AG20443 (cell line): ENCODE measurements around the gene DLEC1.
"Not testable (repeated sequence)": the region's sequence is repeated elsewhere in the genome, so short reads cannot be mapped to it uniquely, and the experiment has no call there.

Experiments
- DNase-seq: peaks from one replicate; pipeline ENCODE4 v3.0.0; 2012; ENCODE audit warnings: low spot score, mixed read lengths

The DLEC1 gene

DNA sequence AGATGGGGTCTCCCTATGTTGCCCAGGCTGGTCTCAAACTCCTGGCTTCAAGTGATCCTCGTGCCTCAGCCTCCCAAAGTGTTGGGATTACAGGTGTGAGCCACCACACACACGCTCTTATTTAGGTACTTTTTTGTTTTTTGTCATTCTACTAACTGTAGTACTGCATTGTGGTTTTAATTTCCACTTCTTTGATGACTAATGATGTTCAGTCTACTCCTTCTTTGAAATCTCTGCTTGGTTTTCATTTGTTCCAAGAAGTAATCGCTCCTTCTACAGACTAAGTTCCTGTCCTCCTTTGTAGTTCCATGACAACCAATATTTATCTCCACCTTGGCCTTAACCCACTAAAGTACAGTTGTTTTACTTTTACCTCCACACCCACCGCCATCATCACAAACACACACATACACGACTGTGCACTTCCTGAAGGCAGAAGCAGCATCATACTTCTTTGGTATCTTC is 529 bp upstream of the DLEC1 start:
- DNase-seq = no peak

DNA sequence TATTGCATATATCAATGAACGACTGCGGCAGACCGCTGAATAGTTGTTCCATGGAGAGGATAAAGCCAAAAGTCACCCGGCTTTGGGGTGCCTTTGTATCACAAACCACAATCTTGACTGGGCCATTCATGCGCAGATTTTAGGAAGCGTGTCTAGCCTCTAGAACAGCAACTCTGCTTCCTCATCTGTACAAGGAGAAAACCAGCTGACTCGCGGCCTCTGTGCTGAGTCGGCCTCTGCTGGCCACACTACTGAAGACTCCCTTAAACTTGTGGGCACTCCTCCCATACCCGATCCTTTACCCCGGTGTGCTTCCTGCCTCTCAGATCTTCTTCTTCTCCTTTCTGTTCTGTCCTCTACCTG is 872 bp downstream of the DLEC1 start:
- DNase-seq = peak; percentile 71

DNA sequence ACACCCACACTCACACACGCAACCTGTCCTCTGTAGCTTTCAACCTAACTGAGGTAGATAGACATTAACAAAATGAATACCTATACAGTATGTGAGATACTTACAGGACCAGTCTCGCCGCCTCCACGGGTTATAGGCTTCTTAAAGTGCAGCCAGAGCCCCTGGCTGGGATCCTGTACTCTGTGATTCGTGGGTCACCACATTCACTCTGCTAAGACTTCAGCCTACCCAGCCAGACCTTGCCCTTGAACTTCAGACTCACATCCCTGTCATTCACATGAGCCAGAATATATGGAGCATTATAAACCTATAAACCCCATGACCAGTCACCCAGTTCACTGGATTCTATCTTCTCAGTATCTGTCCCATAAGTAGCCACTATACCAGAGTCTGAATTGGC is 1.4 kb downstream of the DLEC1 start:
- DNase-seq = no peak

DNA sequence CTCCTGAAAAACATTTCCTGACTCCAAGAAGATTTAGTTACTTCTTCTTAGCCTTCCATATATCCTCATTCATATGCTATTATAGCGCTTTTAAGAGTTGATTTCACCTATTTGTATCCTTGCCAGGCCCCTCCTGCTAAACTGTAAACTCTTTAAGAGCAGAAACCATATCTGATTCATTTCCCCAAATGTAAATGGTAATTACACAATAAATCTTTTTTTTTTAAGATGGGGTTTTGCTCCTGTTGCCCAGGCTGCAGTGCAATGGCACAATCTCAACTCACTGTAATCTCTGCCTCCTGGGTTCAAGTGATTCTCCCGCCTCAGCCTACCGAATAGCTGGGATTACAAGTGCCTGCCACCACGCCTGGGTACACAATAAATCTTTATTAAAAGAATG is 4.5 kb downstream of the DLEC1 start:
- DNase-seq = no peak

DNA sequence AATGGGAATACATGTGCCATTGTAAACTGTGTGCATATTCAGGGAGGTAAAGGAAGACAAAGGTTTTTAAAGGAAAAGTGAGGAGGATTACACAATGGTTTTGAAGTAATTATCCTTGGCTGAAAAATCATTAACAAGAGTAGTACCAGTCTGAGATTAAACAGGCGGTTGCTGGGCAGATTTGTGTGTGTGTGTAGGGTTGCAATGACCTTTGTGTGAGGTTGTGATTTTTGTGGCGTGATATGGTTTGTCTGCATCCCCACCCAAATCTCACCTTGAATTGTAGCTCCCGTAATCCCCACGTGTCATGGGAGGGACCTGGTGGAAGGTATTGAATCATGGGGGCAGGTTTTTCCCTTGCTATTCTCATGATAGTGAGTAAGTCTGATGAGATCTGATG is 7.0 kb downstream of the DLEC1 start:
- no peak for DNase-seq

DNA sequence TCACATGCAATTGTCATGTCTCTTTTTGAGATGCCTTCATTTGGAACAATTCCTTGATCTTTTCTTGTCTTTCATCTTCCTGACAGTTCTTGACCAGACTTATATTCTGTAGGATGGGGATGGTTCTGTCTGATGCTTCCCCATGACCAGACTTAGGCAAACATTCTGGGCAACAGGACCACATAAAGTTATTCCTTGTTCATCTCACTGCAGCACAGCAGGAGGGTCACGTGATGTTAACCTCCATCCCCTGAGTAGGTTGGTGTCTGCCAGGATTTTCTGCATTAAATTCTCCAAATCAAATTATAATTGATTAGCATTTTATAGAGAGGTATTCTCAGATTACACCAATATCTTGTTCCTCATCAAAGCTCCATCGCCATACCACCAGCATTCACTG is 7.8 kb downstream of the DLEC1 start:
- no peak for DNase-seq

DNA sequence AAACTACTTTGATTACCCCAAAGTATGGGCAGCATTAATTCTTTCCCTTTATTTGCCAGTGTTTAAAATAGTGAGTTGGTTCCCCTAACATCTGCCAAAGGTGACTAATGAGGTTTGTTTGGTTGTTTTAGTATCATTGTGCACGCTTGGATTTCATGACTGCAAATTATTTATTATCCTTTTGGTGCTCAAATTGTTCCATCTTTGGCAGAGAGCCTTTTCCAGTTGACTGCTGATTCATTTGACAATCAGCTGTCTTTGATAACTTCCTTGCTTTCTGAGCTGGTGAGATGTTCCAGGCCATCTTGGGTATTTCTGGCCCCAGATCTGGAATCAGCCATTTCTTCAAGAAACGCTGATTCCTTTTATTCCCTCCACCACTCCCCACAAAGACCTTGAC is 8.9 kb downstream of the DLEC1 start:
- DNase-seq = peak; percentile 16

DNA sequence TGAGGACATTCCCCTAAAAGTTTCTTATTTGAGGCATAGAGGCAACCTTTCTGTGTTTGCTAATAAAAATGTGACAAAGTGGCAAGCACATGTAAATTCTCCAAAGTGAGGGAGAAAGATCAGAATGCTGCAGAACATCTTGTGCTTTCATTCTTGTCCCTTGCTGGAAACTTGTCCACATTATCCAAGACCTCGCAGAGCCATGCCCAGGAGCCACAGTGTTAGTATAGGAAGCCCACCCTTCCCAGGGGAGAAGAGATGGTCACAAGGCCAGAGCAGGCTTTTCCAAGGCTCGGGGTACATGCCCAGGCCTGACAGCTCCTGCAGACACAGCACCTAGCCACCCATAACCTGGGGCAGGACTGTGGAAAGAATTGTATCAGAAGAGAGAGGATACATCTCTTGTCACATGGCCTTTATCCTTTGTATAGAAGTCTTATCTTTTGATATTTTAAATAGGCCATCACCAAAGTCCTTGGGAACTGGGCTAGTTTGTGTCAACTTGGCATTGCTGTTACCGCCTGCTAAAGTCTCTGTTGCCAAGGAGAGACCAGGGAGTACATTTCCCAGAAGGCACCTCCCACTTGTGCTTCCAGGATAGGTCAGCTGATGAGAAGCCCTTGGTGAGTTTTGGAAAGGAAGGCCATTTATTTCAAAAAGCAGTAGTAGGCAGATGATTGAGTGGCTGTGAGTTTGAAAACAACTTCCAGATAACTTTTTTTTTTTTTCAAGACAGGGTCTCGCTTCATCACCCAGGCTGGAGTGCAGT is 10.5 kb downstream of the DLEC1 start:
- peak; percentile 22 for DNase-seq

DNA sequence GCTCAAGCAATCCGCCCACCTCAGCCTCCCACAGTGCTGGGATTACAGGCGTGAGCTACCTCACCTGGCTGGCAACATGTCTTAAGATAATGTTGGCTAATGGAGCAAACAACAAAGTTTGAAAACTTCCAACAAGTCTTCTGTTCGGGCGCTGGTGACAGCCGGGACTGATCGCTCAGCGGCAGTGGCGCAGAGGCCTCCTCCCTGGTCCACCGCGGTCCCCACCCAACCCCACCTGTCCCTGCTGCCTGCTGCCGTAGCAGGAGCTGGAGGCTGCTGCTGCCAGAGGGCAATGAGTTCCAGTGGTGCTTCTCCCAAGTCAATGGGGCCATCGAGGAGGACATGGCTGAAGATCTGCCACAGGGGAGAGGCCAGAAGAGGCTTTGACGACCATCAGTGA is 12.1 kb downstream of the DLEC1 start:
- no peak for DNase-seq

DNA sequence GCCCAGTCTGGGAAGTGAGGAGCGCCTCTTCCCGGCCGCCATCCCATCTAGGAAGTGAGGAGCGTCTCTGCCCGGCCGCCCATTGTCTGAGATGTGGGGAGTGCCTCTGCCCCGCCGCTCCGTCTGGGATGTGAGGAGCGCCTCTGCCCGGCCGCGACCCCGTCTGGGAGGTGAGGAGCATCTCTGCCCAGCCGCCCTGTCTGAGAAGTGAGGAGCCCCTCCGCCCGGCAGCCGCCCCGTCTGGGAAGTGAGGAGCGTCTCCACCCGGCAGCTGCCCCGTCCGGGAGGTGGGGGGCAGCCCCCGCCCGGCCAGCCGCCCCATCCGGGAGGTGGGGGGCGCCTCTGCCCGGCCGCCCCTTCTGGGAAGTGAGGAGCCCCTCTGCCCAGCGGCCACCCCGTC is 14.3 kb downstream of the DLEC1 start:
- not testable (repeated sequence) for DNase-seq

DNA sequence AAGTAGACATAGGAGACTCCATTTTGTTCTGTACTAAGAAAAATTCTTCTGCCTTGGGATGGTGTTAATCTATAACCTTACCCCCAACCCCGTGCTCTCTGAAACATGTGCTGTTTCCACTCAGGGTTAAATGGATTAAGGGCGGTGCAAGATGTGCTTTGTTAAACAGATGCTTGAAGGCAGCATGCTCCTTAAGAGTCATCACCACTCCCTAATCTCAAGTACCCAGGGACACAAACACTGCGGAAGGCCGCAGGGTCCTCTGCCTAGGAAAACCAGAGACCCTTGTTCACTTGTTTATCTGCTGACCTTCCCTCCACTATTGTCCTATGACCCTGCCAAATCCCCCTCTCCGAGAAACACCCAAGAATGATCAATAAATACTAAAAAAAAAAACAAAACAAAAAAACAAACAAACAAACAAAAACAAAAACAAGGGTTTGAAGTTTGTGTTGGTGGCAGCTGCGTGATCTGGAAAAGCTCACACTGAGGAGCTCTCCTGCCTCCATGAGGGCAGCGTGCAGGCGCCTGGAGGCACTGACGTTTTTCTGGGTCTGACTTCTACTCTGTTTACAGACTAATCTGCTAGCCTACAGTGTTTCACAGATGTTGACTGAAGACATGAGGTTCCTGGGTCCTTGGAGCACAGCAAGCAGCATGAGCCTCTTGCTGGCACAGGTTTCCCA is 14.9 kb downstream of the DLEC1 start:
- not testable (repeated sequence) for DNase-seq

DNA sequence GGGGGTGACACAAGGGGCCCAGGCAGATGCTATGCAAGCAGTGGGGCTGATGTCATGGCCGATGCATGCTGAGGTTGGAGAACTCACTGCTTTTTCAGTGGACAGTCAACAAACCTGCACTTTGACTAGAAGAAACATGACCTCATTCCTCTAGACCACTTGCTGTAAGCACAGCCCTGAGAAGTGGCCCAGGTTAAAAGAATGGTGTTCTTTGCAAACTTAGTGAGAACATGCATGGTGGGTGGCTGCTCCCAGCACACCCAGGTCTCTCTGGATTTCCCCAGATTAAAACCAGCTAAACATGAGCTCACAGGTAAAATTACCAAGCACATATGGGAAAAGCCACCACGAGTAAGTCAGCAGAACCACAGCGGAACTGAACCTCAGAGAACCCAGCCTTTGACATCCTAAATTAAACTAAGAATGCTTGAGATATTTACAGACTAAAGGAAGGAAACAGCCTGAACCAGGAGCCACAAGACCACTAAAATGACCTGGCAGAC is 15.5 kb downstream of the DLEC1 start:
- no peak for DNase-seq

DNA sequence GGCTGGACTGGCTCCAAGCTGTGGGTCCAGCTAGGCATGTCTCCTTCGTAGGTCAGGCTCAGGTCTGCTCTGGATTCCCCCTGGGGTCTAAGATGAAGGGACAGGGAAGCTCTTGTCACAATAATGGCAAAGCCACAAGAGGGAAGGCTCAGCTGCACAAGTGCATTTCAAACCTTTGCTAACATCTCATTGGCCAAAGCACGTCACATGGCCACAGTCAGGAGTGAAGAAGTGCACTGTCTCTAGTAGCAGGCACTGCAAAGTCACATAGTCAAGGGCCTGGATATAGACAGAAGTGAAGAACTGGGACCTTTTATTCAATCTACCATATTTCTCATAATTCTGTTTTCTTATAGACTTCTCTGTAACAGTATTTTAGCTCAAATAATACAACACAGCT is 20.1 kb downstream of the DLEC1 start:
- no peak for DNase-seq

DNA sequence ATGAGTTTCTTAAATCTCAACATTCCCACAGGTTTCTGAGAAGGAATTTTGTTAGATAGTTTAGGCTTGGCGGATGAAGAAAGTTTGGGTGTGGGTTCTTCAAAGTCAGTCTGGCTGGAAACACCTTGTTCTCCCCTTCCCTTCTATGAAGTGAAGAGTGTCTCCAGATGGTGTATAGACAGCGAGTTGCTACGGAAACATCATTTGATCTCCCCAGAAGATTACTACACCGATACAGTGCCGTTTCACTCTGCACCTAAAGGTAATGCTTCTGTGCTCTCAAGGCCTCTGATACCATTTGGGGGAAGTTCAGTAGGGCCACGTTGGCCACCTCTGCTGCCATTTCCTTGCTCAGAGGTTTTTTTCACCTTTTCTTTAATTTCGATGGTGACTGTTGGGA is 20.6 kb downstream of the DLEC1 start:
- DNase-seq = no peak

DNA sequence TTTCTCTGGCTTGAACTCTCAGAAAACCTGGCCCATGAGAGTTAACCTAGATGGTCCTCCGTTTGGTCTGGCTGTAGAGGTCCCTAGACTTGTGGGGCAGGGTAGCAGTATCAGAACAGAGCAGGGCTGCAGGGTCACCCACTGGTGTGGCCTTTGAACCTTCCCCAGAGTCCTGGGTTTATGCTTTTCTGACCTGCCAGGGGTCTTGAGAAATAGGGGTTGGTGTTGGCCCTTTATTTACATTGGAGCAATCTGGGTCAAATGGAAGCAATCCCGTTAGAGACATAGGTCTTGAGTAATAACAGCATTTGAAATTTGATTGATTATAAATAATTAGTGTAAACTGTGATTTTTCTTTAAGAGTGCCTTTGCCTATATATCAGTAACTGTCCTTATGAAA is 23.8 kb downstream of the DLEC1 start:
- no peak for DNase-seq

DNA sequence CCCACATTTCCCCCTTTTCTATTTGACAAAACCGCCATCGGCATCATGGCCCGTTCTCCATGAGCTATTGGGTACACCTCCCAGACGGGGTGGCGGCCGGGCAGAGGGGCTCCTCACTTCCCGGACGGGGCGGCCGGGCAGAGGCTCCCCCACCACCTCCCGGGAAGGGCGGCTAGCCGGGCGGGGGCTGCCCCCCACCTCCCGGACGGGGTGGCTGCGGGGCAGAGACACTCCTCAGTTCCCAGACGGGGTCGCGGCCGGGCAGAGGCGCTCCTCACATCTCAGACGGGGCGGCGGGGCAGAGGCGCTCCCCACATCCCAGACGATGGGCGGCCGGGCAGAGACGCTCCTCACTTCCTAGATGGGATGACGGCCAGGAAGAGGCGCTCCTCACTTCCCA is 25.4 kb downstream of the DLEC1 start:
- not testable (repeated sequence) for DNase-seq

DNA sequence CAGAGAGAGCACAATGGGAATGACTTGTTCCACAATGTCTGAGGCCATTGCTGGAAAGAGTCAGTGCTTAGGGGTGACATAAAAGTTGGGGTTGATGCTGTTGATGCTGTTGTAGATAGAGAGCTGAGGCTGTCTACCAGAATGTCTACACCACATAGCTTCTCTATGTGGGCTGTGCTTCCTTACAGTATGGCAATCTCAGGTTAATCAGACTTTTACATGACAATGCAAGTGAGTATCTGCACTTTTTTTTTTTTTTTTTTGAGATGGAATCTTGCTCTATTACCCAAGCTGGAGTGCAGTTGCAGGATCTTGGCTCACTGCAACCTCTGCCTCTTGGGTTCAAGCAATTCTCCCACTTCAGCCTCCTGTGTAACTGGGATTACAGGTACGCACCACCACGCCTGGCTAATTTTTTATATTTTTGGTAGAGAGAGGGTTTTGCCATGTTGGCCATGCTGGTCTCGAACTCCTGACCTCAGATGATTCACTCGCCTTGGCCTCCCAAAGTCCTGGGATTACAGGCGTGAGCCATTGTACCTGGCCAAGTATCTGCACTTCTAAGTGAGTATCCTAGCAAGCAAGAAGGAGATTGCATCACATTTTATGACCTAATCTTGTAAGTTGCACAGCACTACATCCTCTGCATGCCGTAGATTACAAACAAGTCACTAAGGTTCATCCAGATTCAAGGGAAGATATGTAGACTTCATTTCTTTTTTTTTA is 28.7 kb downstream of the DLEC1 start:
- DNase-seq = no peak

DNA sequence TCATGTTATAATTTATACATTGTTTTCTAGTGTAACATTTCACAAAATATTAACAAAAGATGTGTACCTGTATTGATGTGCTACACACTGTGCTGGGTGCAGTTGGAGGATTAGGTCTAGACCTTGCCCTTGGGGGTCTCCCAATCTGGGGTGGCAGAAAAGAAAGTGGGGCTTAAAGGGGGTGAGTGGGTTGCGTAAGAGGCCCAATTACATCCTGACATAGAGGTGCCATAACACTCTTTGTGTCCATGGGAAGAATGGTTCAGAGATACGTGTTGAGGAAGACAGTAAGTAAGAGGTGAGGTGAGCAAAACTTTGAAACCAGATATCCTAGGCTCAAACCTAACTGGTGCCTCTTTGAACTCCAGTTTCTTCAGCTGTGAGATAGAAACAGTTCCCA is 31.0 kb downstream of the DLEC1 start:
- DNase-seq = no peak

DNA sequence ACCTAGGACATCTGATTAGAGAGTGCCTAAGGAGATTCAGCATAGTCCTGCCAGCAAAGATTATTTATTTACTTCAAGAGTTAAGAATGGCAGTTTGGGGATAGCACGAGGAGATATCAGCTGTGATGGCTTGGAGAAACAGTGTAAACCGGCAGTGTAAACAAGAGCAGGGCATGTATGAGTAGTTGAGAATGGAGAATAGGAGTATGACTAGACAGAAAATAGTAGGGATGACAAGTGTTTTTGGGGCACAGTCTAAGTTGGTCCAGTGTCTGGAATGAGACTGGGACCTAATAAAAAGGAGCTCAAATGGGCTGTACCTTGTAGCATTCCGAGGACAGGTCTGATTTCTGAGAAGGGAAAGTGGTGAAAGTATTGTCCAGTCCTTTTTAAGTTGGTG is 38.1 kb downstream of the DLEC1 start:
- DNase-seq = not testable (repeated sequence)

DNA sequence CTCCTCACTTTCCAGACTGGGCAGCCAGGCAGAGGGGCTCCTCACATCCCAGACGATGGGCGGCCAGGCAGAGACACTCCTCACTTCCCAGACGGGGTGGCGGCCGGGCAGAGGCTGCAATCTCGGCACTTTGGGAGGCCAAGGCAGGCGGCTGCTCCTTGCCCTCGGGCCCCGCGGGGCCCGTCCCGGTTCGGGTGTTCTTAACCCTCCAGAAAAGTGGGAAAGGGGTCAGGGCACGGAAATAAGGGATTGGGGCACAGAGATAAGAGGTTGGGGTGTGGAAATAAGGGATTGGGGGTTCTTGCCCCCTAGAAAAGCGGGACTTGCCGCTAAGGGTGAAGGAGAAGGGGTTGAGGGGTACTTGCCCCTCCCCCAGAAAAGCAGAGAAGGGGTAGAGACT is 43.3 kb downstream of the DLEC1 start:
- not testable (repeated sequence) for DNase-seq

DNA sequence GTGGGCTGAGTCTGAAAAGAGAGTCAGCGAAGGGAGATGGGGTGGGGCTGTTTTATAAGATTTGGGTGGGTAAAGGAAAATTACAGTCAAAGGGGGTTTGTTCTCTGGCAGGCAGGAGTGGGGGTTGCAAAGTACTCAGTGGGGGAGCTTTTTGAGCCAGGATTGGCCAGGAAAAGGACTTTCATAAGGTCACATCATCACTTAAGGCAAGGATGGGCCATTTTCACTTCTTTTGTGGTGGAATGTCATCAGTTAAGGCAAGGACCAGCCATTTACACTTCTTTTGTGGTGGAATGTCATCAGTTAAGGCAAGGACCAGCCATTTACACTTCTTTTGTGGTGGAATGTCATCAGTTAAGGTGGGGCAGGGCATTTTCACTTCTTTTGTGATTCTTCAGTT is 44.2 kb downstream of the DLEC1 start:
- not testable (repeated sequence) for DNase-seq

DNA sequence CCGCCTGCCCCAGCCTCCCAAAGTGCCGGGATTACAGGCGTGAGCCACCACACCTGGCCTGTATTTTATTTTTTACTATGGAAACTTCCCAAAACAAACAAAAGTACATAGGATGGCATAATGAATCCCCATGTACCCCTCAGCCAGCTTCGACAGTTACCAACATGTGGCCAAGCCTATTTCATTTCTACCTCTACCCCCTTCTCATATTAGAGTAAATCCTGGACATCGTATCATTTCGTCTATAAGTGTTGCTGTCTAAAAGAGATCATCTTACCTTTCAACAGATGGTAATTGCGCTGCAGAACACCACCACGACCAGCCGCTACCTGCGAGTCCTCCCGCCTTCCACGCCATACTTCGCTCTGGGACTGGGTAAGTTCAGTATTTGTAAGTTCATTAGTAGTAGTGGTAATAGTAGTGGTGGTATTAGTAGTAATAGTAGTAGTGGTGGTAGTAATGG is 44.9 kb downstream of the DLEC1 start:
- no peak for DNase-seq
